Adrenal gland (tissue), 19 donors: ENCODE measurements around the gene GALNT5. TPM values are rescaled to one million over a fixed set of nuclear protein-coding genes. Genes with fewer than 3 reads are reported as not detected.

Source experiments
- DNase-seq, 7 donors: peaks; one replicate each; pipeline ENCODE4 v3.0.0-alpha.2; 2019 to 2020
- H3K27ac ChIP-seq, 5 donors: fragments of 200-600 bp; sonication (generic) in 4 of 5; 1 replicate in 3 of 5; 2 replicates in 2 of 5; pipeline versions ENCODE4 v1.5.1 to v1.8.0; 2016 to 2020; ENCODE audit warnings: mild to moderate bottlenecking in 1 of 5
- H3K27me3 ChIP-seq: fragments of 200-600 bp; 2 replicates; pipeline ENCODE4 v1.8.0; 2021
- H3K36me3 ChIP-seq, 2 donors: fragments of 200-600 bp; replicated peaks in 1 of 2; 1 replicate in 1 of 2; 2 replicates in 1 of 2; pipeline versions ENCODE4 v1.5.1 to v1.8.0; 2018 to 2022
- H3K4me1 ChIP-seq, 2 donors: fragments of 200-600 bp; replicated peaks in 1 of 2; 1 replicate in 1 of 2; 2 replicates in 1 of 2; pipeline versions ENCODE4 v1.5.1 to v1.8.0; 2018 to 2021
- H3K4me3 ChIP-seq, 4 donors: fragments of 200-600 bp; sonication (generic) in 3 of 4; one replicate each; pipeline ENCODE4 v1.5.1; 2016 to 2018
- H3K9me3 ChIP-seq, 3 donors: fragments of 200-600 bp; sonication (generic) in 1 of 3; replicated peaks in 1 of 3; 1 replicate in 2 of 3; 2 replicates in 1 of 3; pipeline versions ENCODE4 v1.5.1 to v1.8.0; 2016 to 2021
- CTCF ChIP-seq, 6 experiments: fragments of 450-650 bp in 4 of 6; fragments of 200-600 bp in 2 of 6; sonication (generic) in 1 of 6; IDR thresholded peaks; 1 replicate in 5 of 6; 2 replicates in 1 of 6; pipeline versions ENCODE4 v1.5.1 to v1.8.0; 2016 to 2021; ENCODE audit warnings: antibody characterized with exemption in 6 of 6, mild to moderate bottlenecking in 2 of 6, moderate library complexity in 1 of 6
- POLR2A ChIP-seq, 2 donors: fragments of 450-650 bp; IDR thresholded peaks; one replicate each; pipeline ENCODE4 v1.6.1; 2017; ENCODE audit warnings: antibody characterized with exemption in 2 of 2, mild to moderate bottlenecking in 2 of 2, moderate library complexity in 1 of 2
- WGBS, 4 donors: extraction: QIAGEN DNeasy Blood & Tissue Kit in 2 of 4; methylation state at CpG; one replicate each; pipeline versions ENCODE4 v1.1.5 to v1.1.7; 2013 to 2017; 5-methylcytosine and 5-hydroxymethylcytosine counted together
- intact Hi-C, 2 donors: fragments of 100-400 bp; cut with DNase I; formaldehyde crosslinking; loops; one replicate each; pipeline versions ENCODE4 v1.14.1 to v1.15.0; 2022 to 2023
- long read RNA-seq, 10 donors: library from polyadenylated mRNA in 3 of 10; unstranded in 2 of 10; stranded (forward) in 1 of 10; transcript quantifications; one replicate each; pipeline ENCODE4 v2.0.0 and lab custom pipeline, GENCODE V29; 2021 to 2026
- polyA plus RNA-seq, 3 donors: library from polyadenylated mRNA; stranded (reverse); fragments of 200-250 nt in 2 of 3; fragments of 350-450 nt in 1 of 3; fragmentation: Illumina TruSeq in 1 of 3; extraction: RNeasy Lipid Tissue Mini Kit (QIAGEN cat#74804) in 1 of 3; gene quantifications; one replicate each; pipeline ENCODE4 v1.2.3, GENCODE V29; 2013 to 2014
- total RNA-seq, 9 donors: library from RNA; depleted of rRNA in 4 of 9; stranded (reverse); fragments of >200 nt in 4 of 9; fragments of 120-200 nt in 1 of 9; fragmentation: NEBNext Ultra II Directional in 1 of 9; extraction: Animal tissue kit (Norgen Biotek cat#: 25700) in 1 of 9; gene quantifications; one replicate each; pipeline versions ENCODE4 v1.1.0 to v1.2.4, GENCODE V29; 2013 to 2023
- donor health status: healthy with polysubstance abuse.
- donor health status: Bipolar disorder and iron deficiency.
- donor health status: DM: yes; HTN: yes; CAD: no.
- donor health status: DM: no; HTN: no; CAD: no.
- donor health status: DM: no; HTN: no; CAD: no.
- donor health status: DM: yes; HTN: yes; CAD: no.

The GALNT5 gene
- total RNA-seq (under 1 TPM in 7 of 9 donors, not detected in 2; under 0.01 to 0.22 (median 0.11) TPM), polyA plus RNA-seq (under 1 TPM in 2 of 3 donors, not detected in 1; 0.03 to 0.07 TPM)
- long read RNA-seq, donor 1 = 0 reads
- long read RNA-seq, donor 2 = 0 reads
- long read RNA-seq, donor 3 = 0 reads
- long read RNA-seq, donor 4 = 0 reads
- long read RNA-seq, donor 5 = 0 reads
- long read RNA-seq, donor 6 = 0 reads
- long read RNA-seq, donor 7 = 0 reads
- long read RNA-seq, donor 8, full-length matches to known transcripts = 1 of 1 reads
- long read RNA-seq, donor 8, partial matches to known transcripts = 0 of 1 reads
- long read RNA-seq, donor 8, other reads (novel, unspliced or antisense) = 0 of 1 reads
- long read RNA-seq, donor 9 = 0 reads
- long read RNA-seq, donor 10 = 0 reads

GRCh38 chr2:157257312-157258252 is at the start of gene GALNT5:
Gene GALNT5, plus strand, starts transcription at chr2:157257705. Its CDS starts 378 bp downstream, at chr2:157258083.
- intact Hi-C loops = no loop called here
- DNase-seq = peak in 4 of 7 donors; percentile 1 to 27 (median 16)
- no peak for TF ChIP-seq CTCF (IDR thresholded peaks at IDR 0.05)
- no peak for TF ChIP-seq POLR2A (IDR thresholded peaks at IDR 0.05)
- 8 to 12% (median 10%) methylated on average over 13 to 15 of the region's 15 CpGs for WGBS, 4 donors
- H3K4me1 ChIP-seq = peaks cover 7% of the 10 kb centered on the region in 2 donors
- no peak within 1 kb of the TSS for H3K27ac ChIP-seq
- H3K9me3 ChIP-seq = no peaks in the 10 kb centered on the region
- H3K27me3 ChIP-seq = no peaks in the 10 kb centered on the region
- H3K4me3 ChIP-seq = no peak within 1 kb of the TSS
- no peaks in the 10 kb centered on the region for H3K36me3 ChIP-seq

- Histone ChIP-seq H3K36me3 (no peaks in the 10 kb centered on the region), H3K27me3 (no peaks in the 10 kb centered on the region), H3K4me1 (no peaks in the 10 kb centered on the region), H3K27ac (no peak overlapping the region), H3K4me3 (no peak overlapping the region), H3K9me3 (no peaks in the 10 kb centered on the region)
- TF ChIP-seq CTCF (IDR thresholded peaks at IDR 0.05) (no peak), POLR2A (IDR thresholded peaks at IDR 0.05) (no peak)
- intact Hi-C loops = no loop called here
- DNase-seq = no peak
Measured at GRCh38 chr2:157216286-157216965, 41.1 kb upstream of the GALNT5 start.

- DNase-seq = no peak
- WGBS, 4 donors = 76 to 91% (median 86%) methylated on average over 2 of the region's 2 CpGs
Measured at GRCh38 chr2:157217409-157217808, 40.1 kb upstream of the GALNT5 start.

More at GRCh38 chr2:157217409-157217808, 40.1 kb upstream of the GALNT5 start:
- TF ChIP-seq POLR2A (IDR thresholded peaks at IDR 0.05) (no peak), CTCF (IDR thresholded peaks at IDR 0.05) (no peak)
- no peaks in the 10 kb centered on the region for H3K36me3 ChIP-seq
- no peaks in the 10 kb centered on the region for H3K9me3 ChIP-seq
- H3K4me1 ChIP-seq = no peaks in the 10 kb centered on the region
- intact Hi-C loops = no loop called here
- no peaks in the 10 kb centered on the region for H3K27me3 ChIP-seq
- no peak overlapping the region for H3K4me3 ChIP-seq
- no peak overlapping the region for H3K27ac ChIP-seq
